GM12892 (cell line): Measurements from ENCODE around the gene LCE7A.

Experiments
- POLR2A ChIP-seq: IDR thresholded peaks from 2 replicates; pipeline ENCODE4 v1.6.1; 2011; ENCODE audit warnings: low read depth, low read length, control low read depth
- POLR2AphosphoS5 ChIP-seq: IDR thresholded peaks from 2 replicates; pipeline ENCODE4 v1.6.1; 2011; ENCODE audit warnings: low read depth, low read length, control low read depth
- TAF1 ChIP-seq: IDR thresholded peaks from 2 replicates; pipeline ENCODE4 v1.6.1; 2011; ENCODE audit warnings: low read depth, mild to moderate bottlenecking, control low read depth, low read length, borderline replicate concordance

DNA sequence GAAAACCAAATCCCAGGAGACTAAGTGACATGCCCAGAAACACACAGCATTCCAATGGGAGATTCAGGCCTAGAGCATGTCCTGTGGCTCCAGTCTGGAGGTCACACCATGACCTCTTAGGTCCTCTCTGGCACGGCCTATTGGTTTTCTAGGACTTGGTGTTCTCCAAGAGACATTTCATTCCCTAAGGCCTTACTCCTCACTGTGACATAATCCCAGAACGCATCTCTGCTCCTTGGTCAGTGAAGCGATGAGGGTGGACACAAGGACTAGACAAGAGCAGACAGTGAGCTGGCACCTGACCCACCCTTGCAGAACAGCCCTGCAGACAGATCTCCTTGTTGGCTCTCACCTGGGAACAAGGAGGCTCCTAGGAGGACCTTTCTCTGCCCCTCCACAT lies 49.4 kb downstream of the LCE7A start:
- no peak for TF ChIP-seq POLR2A
- TF ChIP-seq TAF1: no peak
- TF ChIP-seq POLR2AphosphoS5: no peak
